HepG2 (cell line): Measurements from ENCODE around the gene STX1B. TPM values are rescaled to one million over a fixed set of nuclear protein-coding genes. Genes with fewer than 3 reads are reported as not detected.
A peak's percentile ranks its signal among the peaks of the same experiment; 100 is the strongest.

Source experiments
- ATAC-seq: fragments of 200-7000 bp; cut with Tn5 transposase; 3 replicates; pipeline ENCODE4 v1.9.1; 2020; ENCODE audit warnings: mild to moderate bottlenecking, moderate library complexity
- BruUV-seq: library from RNA; stranded (reverse); fragments of 400-500 nt; replicated peaks from 2 replicates; lab custom pipeline; 2021; lab: Mats Ljungman, UMichigan
- CTCF ChIA-PET: fragments of 300-600 bp; formaldehyde crosslinking; extraction: SDS; loops from one replicate; lab custom pipeline; 2021; ENCODE audit warnings: low total read pairs, inconsistent platforms, low intra/inter-chr PET ratio; lab: Yijun Ruan, JAX
- POLR2A ChIA-PET: fragments of 350-600 bp; sonication (Branson Sonifier 250); formaldehyde crosslinking; loops from one replicate; lab custom pipeline; 2020; ENCODE audit warnings: antibody characterized with exemption, inconsistent platforms; lab: Yijun Ruan, JAX
- DNase-seq: peaks from one replicate; pipeline ENCODE4 v3.0.0-alpha.2; 2015; ENCODE audit warnings: low spot score
- FAIRE-seq: peaks from 3 replicates; lab custom pipeline; 2011; peaks lifted over from hg19 to GRCh38; lab: Jason Lieb, UNC
- H2AFZ ChIP-seq: one replicate; pipeline ENCODE4 v1.6.1; 2011; ENCODE audit warnings: low read length, inconsistent platforms
- H3K27ac ChIP-seq: fragments of 300-600 bp; 3 replicates; pipeline ENCODE4 v1.8.0; 2011; ENCODE audit warnings: mixed run types, mild to moderate bottlenecking, mixed read lengths, low read length, inconsistent platforms; ENCODE audit not compliant: insufficient read depth; ENCODE audit errors: extremely low read length
- H3K27me3 ChIP-seq, 2 experiments: fragments of 200-600 bp in 1 of 2; 2 replicates in 1 of 2; 3 replicates in 1 of 2; pipeline versions ENCODE4 v1.6.0 to v1.8.0; 2011; ENCODE audit warnings: low read length in 2 of 2, mild to moderate bottlenecking in 2 of 2, moderate library complexity in 2 of 2, inconsistent platforms in 1 of 2; ENCODE audit not compliant: insufficient read depth in 2 of 2, control insufficient read depth in 1 of 2
- H3K36me3 ChIP-seq, 2 experiments: fragments of 200-600 bp in 1 of 2; replicated peaks in 1 of 2; 2 replicates in 1 of 2; 3 replicates in 1 of 2; pipeline versions ENCODE4 v1.5.1 to v1.8.0; 2011; ENCODE audit warnings: low read length in 2 of 2, inconsistent platforms in 1 of 2; ENCODE audit not compliant: insufficient read depth in 2 of 2, control insufficient read depth in 1 of 2
- H3K4me1 ChIP-seq: 2 replicates; pipeline ENCODE4 v1.5.1; 2012; ENCODE audit warnings: low read length, inconsistent platforms; ENCODE audit not compliant: insufficient read depth
- H3K4me2 ChIP-seq: 2 replicates; pipeline ENCODE4 v1.6.0; 2011; ENCODE audit warnings: low read depth, low read length, inconsistent platforms
- H3K4me3 ChIP-seq, 3 experiments: fragments of 200-600 bp in 1 of 3; sonication (generic), shearing (Covaris generic) in 1 of 3; replicated peaks in 1 of 3; 2 replicates each; pipeline ENCODE4 v1.5.1; 2011 to 2016; ENCODE audit warnings: low read length in 3 of 3, inconsistent platforms in 2 of 3, low read depth in 2 of 3, mild to moderate bottlenecking in 2 of 3, control low read depth in 1 of 3, mixed read lengths in 1 of 3; ENCODE audit not compliant: insufficient read depth in 1 of 3
- H3K79me2 ChIP-seq: one replicate; pipeline ENCODE4 v1.6.1; 2011; ENCODE audit warnings: low read length, inconsistent platforms; ENCODE audit not compliant: insufficient read depth
- H3K9ac ChIP-seq: 2 replicates; pipeline ENCODE4 v1.6.0; 2011; ENCODE audit warnings: mild to moderate bottlenecking, low read depth, low read length, inconsistent platforms; ENCODE audit not compliant: insufficient read depth
- H3K9me3 ChIP-seq: 2 replicates; pipeline ENCODE4 v1.5.1; 2012; ENCODE audit warnings: mild to moderate bottlenecking, low read length
- H4K20me1 ChIP-seq: 2 replicates; pipeline ENCODE4 v1.6.0; 2011; ENCODE audit warnings: inconsistent platforms, mild to moderate bottlenecking, low read length, moderate library complexity; ENCODE audit not compliant: insufficient read depth
- AGO2 ChIP-seq: fragments of 200-400 bp; formaldehyde crosslinking; optimal IDR thresholded peaks from 2 replicates; pipeline ENCODE3; 2017; ENCODE audit warnings: mild to moderate bottlenecking, low read depth, low read length, moderate library complexity
- ELF1 ChIP-seq: sonication (generic); formaldehyde crosslinking; IDR thresholded peaks from 2 replicates; pipeline ENCODE4 v1.4.0; 2020; ENCODE audit warnings: missing genetic modification reagents
- HNRNPLL ChIP-seq: fragments of 200-400 bp; formaldehyde crosslinking; IDR thresholded peaks from 2 replicates; pipeline ENCODE4 v1.6.1; 2017; ENCODE audit warnings: mild to moderate bottlenecking, low read depth, low read length; ENCODE audit not compliant: poor library complexity, severe bottlenecking
- MED1 ChIP-seq: sonication (generic); formaldehyde crosslinking; IDR thresholded peaks from 2 replicates; pipeline ENCODE4 v1.4.0; 2020; ENCODE audit warnings: missing genetic modification reagents
- MTF1 ChIP-seq: sonication (generic); formaldehyde crosslinking; IDR thresholded peaks from 2 replicates; pipeline ENCODE4 v1.5.0; 2020; ENCODE audit warnings: missing genetic modification reagents
- NFKBIZ ChIP-seq: IDR thresholded peaks from 2 replicates; pipeline ENCODE4 v1.6.1; 2018; ENCODE audit warnings: missing genetic modification reagents, missing compliant biosample characterization
- NONO ChIP-seq, 2 experiments: fragments of 450-650 bp in 1 of 2; sonication (generic) in 1 of 2; formaldehyde crosslinking in 1 of 2; IDR thresholded peaks in 1 of 2; conservative IDR thresholded peaks in 1 of 2; 2 replicates each; pipeline versions ENCODE4 v1.6.1 to v1.8.0; 2017 to 2022; ENCODE audit warnings: mild to moderate bottlenecking in 1 of 2, missing genetic modification reagents in 1 of 2, moderate library complexity in 1 of 2
- PAX8 ChIP-seq: sonication (generic); formaldehyde crosslinking; IDR thresholded peaks from 2 replicates; pipeline ENCODE4 v1.8.0; 2022; ENCODE audit warnings: mild to moderate bottlenecking, missing genetic modification reagents, borderline replicate concordance
- RBM22 ChIP-seq: fragments of 200-400 bp; formaldehyde crosslinking; optimal IDR thresholded peaks from 2 replicates; pipeline ENCODE3; 2017; ENCODE audit warnings: mild to moderate bottlenecking, low read length, moderate library complexity
- RFX1 ChIP-seq: fragments of 450-650 bp; IDR thresholded peaks from 2 replicates; pipeline ENCODE4 v1.6.1; 2017
- SP2 ChIP-seq: sonication (generic); formaldehyde crosslinking; IDR thresholded peaks from 2 replicates; pipeline ENCODE4 v1.5.1; 2020; ENCODE audit warnings: mild to moderate bottlenecking, missing genetic modification reagents
- UBTF ChIP-seq: sonication (generic); formaldehyde crosslinking; IDR thresholded peaks from 2 replicates; pipeline ENCODE4 v1.4.0; 2020; ENCODE audit warnings: mild to moderate bottlenecking, missing genetic modification reagents
- ZBTB1 ChIP-seq: sonication (generic); formaldehyde crosslinking; IDR thresholded peaks from 2 replicates; pipeline ENCODE4 v1.4.0; 2020; ENCODE audit warnings: missing genetic modification reagents, borderline replicate concordance
- ZFYVE20 ChIP-seq: sonication (generic); formaldehyde crosslinking; IDR thresholded peaks from 2 replicates; pipeline ENCODE4 v1.8.0; 2023; ENCODE audit warnings: low read depth, mild to moderate bottlenecking, moderate library complexity, missing genetic modification reagents, borderline replicate concordance
- ZNF205 ChIP-seq: IDR thresholded peaks from 2 replicates; pipeline ENCODE4 v1.6.1; 2018; ENCODE audit warnings: missing biosample characterization, missing genetic modification reagents
- ZNF282 ChIP-seq: fragments of 450-650 bp; IDR thresholded peaks from 2 replicates; pipeline ENCODE4 v1.6.1; 2018; ENCODE audit not compliant: partially characterized antibody
- ZNF33A ChIP-seq: sonication (generic); formaldehyde crosslinking; IDR thresholded peaks from 2 replicates; pipeline ENCODE4 v1.5.1; 2020; ENCODE audit warnings: missing genetic modification reagents, mild to moderate bottlenecking, moderate library complexity, borderline replicate concordance
- ZNF781 ChIP-seq: sonication (generic); formaldehyde crosslinking; IDR thresholded peaks from 2 replicates; pipeline ENCODE4 v1.5.1; 2020; ENCODE audit warnings: borderline replicate concordance, mild to moderate bottlenecking, missing genetic modification reagents; ENCODE audit errors: not compliant biosample characterization
- ZSCAN29 ChIP-seq: sonication (generic); formaldehyde crosslinking; conservative IDR thresholded peaks from 2 replicates; pipeline ENCODE4 v1.4.0; 2020; ENCODE audit warnings: mild to moderate bottlenecking, missing genetic modification reagents
- WGBS: methylation state at CpG from one replicate; pipeline ENCODE4 v1.1.6; 2017; ENCODE audit warnings: low lambda C conversion rate; 5-methylcytosine and 5-hydroxymethylcytosine counted together
- in situ Hi-C: cut with HindIII; loops from 2 replicates; pipeline ENCODE4 v1.10.0; 2017; ENCODE audit warnings: low pct_unique_long_range_greater_than_20kb; ENCODE audit not compliant: extremely low pct_ligation_motif_present
- intact Hi-C: fragments of 100-400 bp; cut with micrococcal nuclease; formaldehyde crosslinking; loops from one replicate; pipeline ENCODE4 v1.10.0; 2022; ENCODE audit not compliant: unreplicated experiment
- polyA plus RNA-seq, 8 experiments: library from polyadenylated mRNA; depleted of rRNA in 3 of 8; stranded (reverse) in 7 of 8; unstranded in 1 of 8; fragments of >200 nt; fragmentation: Illumina TruSeq in 4 of 8; extraction: Trizol in 4 of 8; gene quantifications; 2 replicates each; pipeline versions ENCODE4 v1.2.1 to v1.2.3, GENCODE V29; 2011 to 2016; ENCODE audit warnings: low read depth in 4 of 8, missing spikeins in 1 of 8, mixed read lengths in 1 of 8; ENCODE audit not compliant: insufficient read depth in 1 of 8
- total RNA-seq, 5 experiments: library from RNA; depleted of rRNA; stranded (reverse); fragments of >200 nt; fragmentation: Illumina TruSeq; extraction: Trizol; gene quantifications; 2 replicates each; pipeline ENCODE4 v1.2.3, GENCODE V29; 2016; ENCODE audit warnings: low read depth in 1 of 5
- TF ChIP-seq, protein P1 (sequence below): IDR thresholded peaks from 2 replicates; pipeline ENCODE4 v1.6.1; 2018; ENCODE audit warnings: missing genetic modification reagents

The STX1B gene
- total and polyA plus RNA-seq, 2 of the 13 experiments (the other 11 are each of a cell fraction or from before 2014, with no cell fraction given) = 2.1 to 3.0 TPM

DNA sequence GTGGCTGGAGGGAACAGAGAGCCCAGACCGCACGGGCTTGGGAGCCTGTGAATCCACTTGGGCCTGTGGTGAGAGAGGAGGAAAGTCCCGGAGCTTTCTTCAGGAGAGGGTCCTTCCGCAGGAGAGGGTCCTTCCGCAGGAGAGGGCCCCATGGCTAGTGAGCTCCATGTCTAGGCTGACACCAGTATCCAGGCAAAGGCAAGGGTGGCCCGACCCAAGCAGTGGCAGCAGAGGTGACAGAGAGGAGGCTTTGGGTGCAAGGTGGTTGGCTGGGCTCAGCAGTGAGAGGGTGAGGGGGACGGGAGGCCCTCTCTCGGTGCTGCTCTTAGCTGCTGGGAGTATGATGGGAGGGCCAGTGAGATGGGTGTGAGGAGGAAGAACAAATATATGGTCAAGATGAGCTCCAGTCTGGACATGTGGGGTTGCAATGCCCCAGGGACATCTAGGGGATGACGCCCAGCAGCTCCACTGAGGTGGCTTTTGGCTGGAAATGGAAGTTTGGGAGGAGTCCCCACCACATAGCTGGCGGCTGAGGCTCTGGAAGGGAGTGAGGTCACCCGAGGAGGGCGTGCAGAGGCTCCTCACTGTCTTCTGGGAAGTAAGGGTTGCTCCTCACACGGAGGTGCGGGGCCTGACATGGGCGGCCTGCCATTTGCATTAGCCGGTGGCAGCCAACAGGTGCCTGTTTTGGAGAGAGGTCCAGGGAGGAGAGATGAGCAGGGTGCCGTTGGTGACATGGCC, 27.7 kb downstream of the STX1B start:
- intact Hi-C loops = loop anchor here (10.0 kb wide), 1 partner anchor 882 kb away; no protein-coding TSS in a partner anchor
- POLR2A ChIA-PET = interaction anchor here (1.3 to 3.7 kb wide), 3 partner anchors 15 to 160 kb away, joined by 6 to 81 read pairs (median 11); partner anchors contain the start of gene KAT8

DNA sequence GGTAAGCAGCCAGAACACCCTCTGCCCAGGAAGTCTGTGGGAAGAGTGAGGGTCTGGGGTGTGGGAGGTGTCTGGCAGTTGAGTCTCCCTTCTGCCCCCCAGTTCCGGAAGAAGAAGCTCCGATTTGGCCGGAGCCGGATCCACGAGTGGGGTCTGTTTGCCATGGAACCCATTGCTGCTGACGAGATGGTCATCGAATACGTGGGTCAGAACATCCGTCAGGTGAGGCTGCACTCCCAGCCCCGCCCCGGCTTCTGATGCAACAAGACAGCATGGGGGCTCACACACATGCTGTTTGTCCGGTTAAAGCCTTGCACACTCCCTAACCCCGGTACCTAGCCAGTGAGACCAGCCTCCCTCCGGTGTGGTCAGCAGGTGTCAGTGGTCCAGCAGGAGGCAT, 29.5 kb downstream of the STX1B start:
- no peak overlapping the region for H3K4me2 ChIP-seq
- H3K4me1 ChIP-seq = peaks cover 9% of the 10 kb centered on the region
- FAIRE-seq (no peak), DNase-seq (no peak), ATAC-seq (no peak)
- H3K9ac ChIP-seq = no peak overlapping the region
- H3K79me2 ChIP-seq = no peaks in the 10 kb centered on the region
- ChIA-PET CTCF (no interaction called here), POLR2A (interaction anchor here (1.4 kb wide), 1 partner anchor 18 kb away, joined by 3 read pairs; no protein-coding TSS in a partner anchor)
- intact Hi-C loops (loop anchor here (10.0 kb wide), 1 partner anchor 884 kb away; no protein-coding TSS in a partner anchor), in situ Hi-C loops (loop anchor here (25.0 kb wide), 1 partner anchor 731 kb away; a partner anchor contains a TSS)
- H3K27ac ChIP-seq = no peak overlapping the region
- no peak overlapping the region for H2AFZ ChIP-seq
- H3K9me3 ChIP-seq = no peaks in the 10 kb centered on the region
- no peaks in the 10 kb centered on the region; the same call in 1 of the 2 replicates for H4K20me1 ChIP-seq
- H3K4me3 ChIP-seq = no peak overlapping the region
- no TSS peak for BruUV-seq
- 97% methylated on average over 14 of the region's 14 CpGs for WGBS
- no peaks in the 10 kb centered on the region for H3K27me3 ChIP-seq
- H3K36me3 ChIP-seq = peaks cover 35 to 75% of the 10 kb centered on the region in 2 experiments
- TF ChIP-seq ZFYVE20 (CRISPR knock-in tag) = no peak
- no peak for TF ChIP-seq ZSCAN29 (CRISPR knock-in tag)
- TF ChIP-seq UBTF (CRISPR knock-in tag) = no peak
- no peak for TF ChIP-seq ZNF282
- TF ChIP-seq NFKBIZ = no peak
- TF ChIP-seq ZBTB1 (CRISPR knock-in tag) = no peak
- TF ChIP-seq, protein P1, sequence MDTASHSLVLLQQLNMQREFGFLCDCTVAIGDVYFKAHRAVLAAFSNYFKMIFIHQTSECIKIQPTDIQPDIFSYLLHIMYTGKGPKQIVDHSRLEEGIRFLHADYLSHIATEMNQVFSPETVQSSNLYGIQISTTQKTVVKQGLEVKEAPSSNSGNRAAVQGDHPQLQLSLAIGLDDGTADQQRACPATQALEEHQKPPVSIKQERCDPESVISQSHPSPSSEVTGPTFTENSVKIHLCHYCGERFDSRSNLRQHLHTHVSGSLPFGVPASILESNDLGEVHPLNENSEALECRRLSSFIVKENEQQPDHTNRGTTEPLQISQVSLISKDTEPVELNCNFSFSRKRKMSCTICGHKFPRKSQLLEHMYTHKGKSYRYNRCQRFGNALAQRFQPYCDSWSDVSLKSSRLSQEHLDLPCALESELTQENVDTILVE (CRISPR knock-in tag) = no peak
- TF ChIP-seq NONO (IDR thresholded peaks at IDR 0.05) = no peak
- no peak for TF ChIP-seq NONO (CRISPR knock-in tag; conservative IDR thresholded peaks at IDR 0.05)
- TF ChIP-seq SP2 (CRISPR knock-in tag) = no peak
- TF ChIP-seq ZNF33A = no peak

More for the DNA sequence above, 27.7 kb downstream of the STX1B start:
- no peak for FAIRE-seq
- 91% methylated on average over 16 of the region's 17 CpGs for WGBS
- peaks cover 16% of the 10 kb centered on the region for H3K4me1 ChIP-seq
- TF ChIP-seq ZNF205 (no peak), ZNF781 (no peak), PAX8 (no peak), MED1 (no peak), RFX1 (no peak), ELF1 (CRISPR knock-in tag) (no peak), AGO2 (peak; percentile 55), HNRNPLL (peak; percentile 18), RBM22 (peak; percentile 45), MTF1 (CRISPR knock-in tag) (no peak)
- no peak overlapping the region for H3K27ac ChIP-seq
- ATAC-seq = no peak
- no peak overlapping the region for H2AFZ ChIP-seq
- BruUV-seq = no TSS peak
- no peaks in the 10 kb centered on the region for H4K20me1 ChIP-seq
- no peak overlapping the region for H3K4me2 ChIP-seq
- no peaks in the 10 kb centered on the region for H3K79me2 ChIP-seq
- no peak overlapping the region for H3K9ac ChIP-seq
- in situ Hi-C loops = loop anchor here (25.0 kb wide), 1 partner anchor 730 kb away; a partner anchor contains a TSS
- no peaks in the 10 kb centered on the region for H3K27me3 ChIP-seq
- CTCF ChIA-PET = no interaction called here
- H3K4me3 ChIP-seq = no peak overlapping the region
- no peak for DNase-seq
- H3K36me3 ChIP-seq = peaks cover 20 to 58% of the 10 kb centered on the region in 2 experiments
- H3K9me3 ChIP-seq = no peaks in the 10 kb centered on the region
